Measurements from ENCODE around the gene PRKCZ. TPM values are rescaled to one million over a fixed set of nuclear protein-coding genes. Genes with fewer than 3 reads are reported as not detected.
A peak's percentile ranks its signal among the peaks of the same experiment; 100 is the strongest.

PRKCZ gene
- total and polyA plus RNA-seq, 9 of the 15 experiments (the other 6 are each of a cell fraction or from before 2014, with no cell fraction given): 0.07 to 3.1 (median 1.3) TPM

GRCh38 chr1:2197707-2198165 is 147.5 kb downstream of the PRKCZ start (continued):
- TF ChIP-seq SP1 (CRISPR knock-in tag; IDR thresholded peaks at IDR 0.05) (no peak), NKRF (IDR thresholded peaks at IDR 0.05; ENCODE audit: borderline replicate concordance) (no peak)

DNA sequence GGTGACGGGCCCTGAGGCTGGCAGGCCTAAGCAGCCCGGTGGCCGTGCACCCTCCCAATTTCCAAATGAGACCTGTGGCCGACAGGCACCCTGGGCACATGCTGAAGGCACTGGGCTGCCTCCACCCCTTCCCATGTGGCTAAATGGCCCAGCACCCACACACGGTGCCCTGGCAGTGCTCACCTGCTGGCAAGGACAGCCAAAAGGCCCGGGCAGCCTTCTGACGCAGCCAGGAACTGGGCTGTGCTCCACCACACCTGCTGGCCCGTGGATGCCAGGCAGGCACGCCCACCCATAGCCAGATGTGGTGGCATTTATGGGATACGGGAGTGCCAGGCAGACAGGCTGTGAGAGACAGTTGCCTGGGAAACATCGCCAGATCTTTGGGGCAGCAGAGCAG is 148.4 kb downstream of the PRKCZ start:
- peak overlapping the region; percentile 48 for H2AFZ ChIP-seq (ENCODE audit: low read depth, low read length)
- TF ChIP-seq CCAR2 (IDR thresholded peaks at IDR 0.05; ENCODE audit: low read depth, low read length) (no peak), FOXM1 (IDR thresholded peaks at IDR 0.05; ENCODE audit: low read depth) (no peak), FOXM1 (CRISPR knock-in tag; IDR thresholded peaks at IDR 0.05; ENCODE audit: low read depth) (0 out of 2 replicates have a peak, but pooled peaks have one; percentile 23), FOXP1 (CRISPR knock-in tag; IDR thresholded peaks at IDR 0.05) (no peak; the same call in 1 of the 2 replicates), MAZ (CRISPR knock-in tag; conservative IDR thresholded peaks at IDR 0.05 in 1 of 2, IDR thresholded peaks at IDR 0.05 in 1 of 2) (no peak), NFE2 (IDR thresholded peaks at IDR 0.05; ENCODE audit: low read depth) (no peak), KLF1 (tag; IDR thresholded peaks at IDR 0.05) (no peak), MYNN (IDR thresholded peaks at IDR 0.05) (no peak), MYNN (CRISPR knock-in tag; IDR thresholded peaks at IDR 0.05) (no peak)
- TF ChIP-seq, protein P1, sequence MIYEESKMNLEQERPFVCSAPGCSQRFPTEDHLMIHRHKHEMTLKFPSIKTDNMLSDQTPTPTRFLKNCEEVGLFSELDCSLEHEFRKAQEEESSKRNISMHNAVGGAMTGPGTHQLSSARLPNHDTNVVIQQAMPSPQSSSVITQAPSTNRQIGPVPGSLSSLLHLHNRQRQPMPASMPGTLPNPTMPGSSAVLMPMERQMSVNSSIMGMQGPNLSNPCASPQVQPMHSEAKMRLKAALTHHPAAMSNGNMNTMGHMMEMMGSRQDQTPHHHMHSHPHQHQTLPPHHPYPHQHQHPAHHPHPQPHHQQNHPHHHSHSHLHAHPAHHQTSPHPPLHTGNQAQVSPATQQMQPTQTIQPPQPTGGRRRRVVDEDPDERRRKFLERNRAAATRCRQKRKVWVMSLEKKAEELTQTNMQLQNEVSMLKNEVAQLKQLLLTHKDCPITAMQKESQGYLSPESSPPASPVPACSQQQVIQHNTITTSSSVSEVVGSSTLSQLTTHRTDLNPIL (CRISPR knock-in tag; IDR thresholded peaks at IDR 0.05): no peak
- TF ChIP-seq, protein P2, sequence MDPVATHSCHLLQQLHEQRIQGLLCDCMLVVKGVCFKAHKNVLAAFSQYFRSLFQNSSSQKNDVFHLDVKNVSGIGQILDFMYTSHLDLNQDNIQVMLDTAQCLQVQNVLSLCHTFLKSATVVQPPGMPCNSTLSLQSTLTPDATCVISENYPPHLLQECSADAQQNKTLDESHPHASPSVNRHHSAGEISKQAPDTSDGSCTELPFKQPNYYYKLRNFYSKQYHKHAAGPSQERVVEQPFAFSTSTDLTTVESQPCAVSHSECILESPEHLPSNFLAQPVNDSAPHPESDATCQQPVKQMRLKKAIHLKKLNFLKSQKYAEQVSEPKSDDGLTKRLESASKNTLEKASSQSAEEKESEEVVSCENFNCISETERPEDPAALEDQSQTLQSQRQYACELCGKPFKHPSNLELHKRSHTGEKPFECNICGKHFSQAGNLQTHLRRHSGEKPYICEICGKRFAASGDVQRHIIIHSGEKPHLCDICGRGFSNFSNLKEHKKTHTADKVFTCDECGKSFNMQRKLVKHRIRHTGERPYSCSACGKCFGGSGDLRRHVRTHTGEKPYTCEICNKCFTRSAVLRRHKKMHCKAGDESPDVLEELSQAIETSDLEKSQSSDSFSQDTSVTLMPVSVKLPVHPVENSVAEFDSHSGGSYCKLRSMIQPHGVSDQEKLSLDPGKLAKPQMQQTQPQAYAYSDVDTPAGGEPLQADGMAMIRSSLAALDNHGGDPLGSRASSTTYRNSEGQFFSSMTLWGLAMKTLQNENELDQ (CRISPR knock-in tag; IDR thresholded peaks at IDR 0.05; ENCODE audit: borderline replicate concordance): no peak
- TF ChIP-seq, protein P3, sequence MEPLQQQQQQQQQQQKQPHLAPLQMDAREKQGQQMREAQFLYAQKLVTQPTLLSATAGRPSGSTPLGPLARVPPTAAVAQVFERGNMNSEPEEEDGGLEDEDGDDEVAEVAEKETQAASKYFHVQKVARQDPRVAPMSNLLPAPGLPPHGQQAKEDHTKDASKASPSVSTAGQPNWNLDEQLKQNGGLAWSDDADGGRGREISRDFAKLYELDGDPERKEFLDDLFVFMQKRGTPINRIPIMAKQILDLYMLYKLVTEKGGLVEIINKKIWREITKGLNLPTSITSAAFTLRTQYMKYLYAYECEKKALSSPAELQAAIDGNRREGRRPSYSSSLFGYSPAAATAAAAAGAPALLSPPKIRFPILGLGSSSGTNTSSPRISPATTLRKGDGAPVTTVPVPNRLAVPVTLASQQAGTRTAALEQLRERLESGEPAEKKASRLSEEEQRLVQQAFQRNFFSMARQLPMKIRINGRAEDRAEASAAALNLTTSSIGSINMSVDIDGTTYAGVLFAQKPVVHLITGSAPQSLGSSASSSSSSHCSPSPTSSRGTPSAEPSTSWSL (CRISPR knock-in tag; IDR thresholded peaks at IDR 0.05; ENCODE audit: borderline replicate concordance): no peak

More for the DNA sequence above, 148.4 kb downstream of the PRKCZ start:
- H3K9ac ChIP-seq (ENCODE audit: insufficient read depth in 1 of 2, low read depth in 2 of 2, low read length in 2 of 2): peak overlapping the region; percentile 78 to 91
- H3K9me1 ChIP-seq (ENCODE audit: control insufficient read depth, insufficient read depth, low read length): no peaks in the 10 kb centered on the region
- no peak for DNase-seq (ENCODE audit: extremely low read depth in 1 of 4, low spot score in 3 of 4)
- no peak for ATAC-seq
- peak overlapping the region; percentile 77 for H3K27ac ChIP-seq (ENCODE audit: extremely low read depth, low read depth, low read length)
- H3K36me3 ChIP-seq (ENCODE audit: control insufficient read depth, insufficient read depth, low read length): no peaks in the 10 kb centered on the region
- H3K4me1 ChIP-seq (replicated peaks in 1 of 2; ENCODE audit: control insufficient read depth in 2 of 2, insufficient read depth in 2 of 2, low read length in 2 of 2): peaks cover 29 to 75% of the 10 kb centered on the region in 2 experiments
- no peaks in the 10 kb centered on the region for H3K9me3 ChIP-seq (replicated peaks; ENCODE audit: control insufficient read depth, insufficient read depth, low read depth, low read length)
- FAIRE-seq: no peak
- intact Hi-C loops (cut with micrococcal nuclease): loop anchor here (2.0 to 10.0 kb wide), 3 partner anchors 32 to 346 kb away; no protein-coding TSS in a partner anchor
- H3K27me3 ChIP-seq (ENCODE audit: control insufficient read depth in 2 of 2, insufficient read depth in 2 of 2, low read length in 2 of 2): no peaks in the 10 kb centered on the region
- POLR2A ChIA-PET: interaction anchor here (0.6 to 1.5 kb wide), 9 partner anchors 9 to 393 kb away, joined by 3 to 7 read pairs (median 4); no protein-coding TSS in a partner anchor
- peaks cover 31% of the 10 kb centered on the region for H3K79me2 ChIP-seq (ENCODE audit: control insufficient read depth, insufficient read depth, low read length)
- peak overlapping the region; percentile 94 for H3K4me2 ChIP-seq (ENCODE audit: insufficient read depth, low read length)
- no TSS peak for BruUV-seq (replicated peaks)
- WGBS (ENCODE audit: insufficient coverage, low coverage, missing lambda C conversion rate): 80% methylated on average over 11 of the region's 11 CpGs
- CTCF ChIA-PET (ENCODE audit: low intra/inter-chr PET ratio): no interaction called here
- in situ Hi-C loops (cut with MboI): loop anchor here (5.0 to 25.0 kb wide), 3 partner anchors 34 to 339 kb away; partner anchors contain the start of genes HES5 and PANK4
- H4K20me1 ChIP-seq (replicated peaks; ENCODE audit: control insufficient read depth, insufficient read depth, low read length): no peaks in the 10 kb centered on the region
- H3K4me3 ChIP-seq: no peak overlapping the region
